Ishikawa (cell line): Measurements from ENCODE around the gene FBL.

Source experiments
- CEBPB ChIP-seq: IDR thresholded peaks from 2 replicates; pipeline ENCODE4 v1.6.1; 2012
- CREB1 ChIP-seq: IDR thresholded peaks from 2 replicates; pipeline ENCODE4 v1.6.1; 2012; ENCODE audit warnings: low read depth
- EGR1 ChIP-seq: IDR thresholded peaks from 2 replicates; pipeline ENCODE4 v1.6.1; 2012
- EP300 ChIP-seq: IDR thresholded peaks from 2 replicates; pipeline ENCODE4 v1.6.1; 2012; ENCODE audit warnings: borderline replicate concordance
- FOXM1 ChIP-seq: IDR thresholded peaks from 2 replicates; pipeline ENCODE4 v1.6.1; 2012; ENCODE audit warnings: low read depth, borderline replicate concordance
- NFIC ChIP-seq: IDR thresholded peaks from 2 replicates; pipeline ENCODE4 v1.6.1; 2012
- RAD21 ChIP-seq: IDR thresholded peaks from 2 replicates; pipeline ENCODE4 v1.6.1; 2012; ENCODE audit warnings: low read depth
- REST ChIP-seq: IDR thresholded peaks from 2 replicates; pipeline ENCODE4 v1.6.1; 2012; ENCODE audit warnings: low read depth, mild to moderate bottlenecking
- TAF1 ChIP-seq: IDR thresholded peaks from 2 replicates; pipeline ENCODE4 v1.6.1; 2012; ENCODE audit warnings: low read depth, mild to moderate bottlenecking
- TCF12 ChIP-seq: IDR thresholded peaks from 2 replicates; pipeline ENCODE4 v1.6.1; 2012; ENCODE audit warnings: low read depth
- USF1 ChIP-seq: IDR thresholded peaks from 2 replicates; pipeline ENCODE4 v1.6.1; 2012
- YY1 ChIP-seq: IDR thresholded peaks from 2 replicates; pipeline ENCODE4 v1.6.1; 2012; ENCODE audit warnings: low read depth
- ZBTB7A ChIP-seq: IDR thresholded peaks from 2 replicates; pipeline ENCODE4 v1.6.1; 2012; ENCODE audit warnings: low read depth
- TF ChIP-seq, protein P1 (sequence below): IDR thresholded peaks from 2 replicates; pipeline ENCODE4 v1.6.1; 2012

Gene FBL

DNA sequence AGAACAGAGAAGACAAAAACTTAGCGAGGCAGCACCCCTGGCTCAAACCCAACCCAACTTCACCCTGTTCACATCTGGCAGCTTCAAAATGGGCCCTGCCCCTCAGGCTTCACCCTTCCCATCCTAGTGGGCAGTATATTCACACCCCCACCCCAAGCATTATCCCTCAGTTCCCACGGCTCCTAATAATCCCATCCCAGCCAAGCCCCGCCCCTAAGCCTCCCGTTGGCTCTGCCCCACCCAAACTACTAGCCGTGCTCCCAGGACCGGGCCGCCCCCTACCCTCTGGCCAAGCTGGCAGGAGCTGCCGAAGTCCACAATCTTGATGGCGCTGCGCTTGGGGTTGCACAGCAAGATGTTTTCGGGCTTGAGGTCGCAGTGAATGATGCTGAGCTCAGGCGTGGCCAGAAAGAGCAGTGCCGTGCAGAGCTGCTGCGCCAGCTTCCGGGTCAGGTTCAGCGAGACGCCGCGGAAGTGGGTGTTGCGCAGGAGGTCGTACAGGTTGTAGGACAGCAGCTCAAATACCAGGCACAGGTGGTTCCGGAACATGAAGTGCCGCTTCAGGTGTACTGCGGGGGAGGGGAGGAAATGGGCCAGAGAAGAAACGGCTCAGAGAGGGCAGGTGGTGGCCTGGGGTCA, 18.0 kb downstream of the FBL start:
- TF ChIP-seq FOXM1 = no peak
- TF ChIP-seq EP300 = no peak
- TF ChIP-seq, protein P1, sequence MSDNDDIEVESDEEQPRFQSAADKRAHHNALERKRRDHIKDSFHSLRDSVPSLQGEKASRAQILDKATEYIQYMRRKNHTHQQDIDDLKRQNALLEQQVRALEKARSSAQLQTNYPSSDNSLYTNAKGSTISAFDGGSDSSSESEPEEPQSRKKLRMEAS = no peak
- TF ChIP-seq YY1 = no peak
- no peak for TF ChIP-seq TCF12
- no peak for TF ChIP-seq NFIC
- TF ChIP-seq REST = no peak
- no peak for TF ChIP-seq CEBPB
- TF ChIP-seq RAD21 = no peak
- no peak for TF ChIP-seq ZBTB7A

GRCh38 chr19:39827216-39827615, 19.0 kb downstream of the FBL start:
- TF ChIP-seq NFIC (no peak), ZBTB7A (no peak), TAF1 (no peak)

DNA sequence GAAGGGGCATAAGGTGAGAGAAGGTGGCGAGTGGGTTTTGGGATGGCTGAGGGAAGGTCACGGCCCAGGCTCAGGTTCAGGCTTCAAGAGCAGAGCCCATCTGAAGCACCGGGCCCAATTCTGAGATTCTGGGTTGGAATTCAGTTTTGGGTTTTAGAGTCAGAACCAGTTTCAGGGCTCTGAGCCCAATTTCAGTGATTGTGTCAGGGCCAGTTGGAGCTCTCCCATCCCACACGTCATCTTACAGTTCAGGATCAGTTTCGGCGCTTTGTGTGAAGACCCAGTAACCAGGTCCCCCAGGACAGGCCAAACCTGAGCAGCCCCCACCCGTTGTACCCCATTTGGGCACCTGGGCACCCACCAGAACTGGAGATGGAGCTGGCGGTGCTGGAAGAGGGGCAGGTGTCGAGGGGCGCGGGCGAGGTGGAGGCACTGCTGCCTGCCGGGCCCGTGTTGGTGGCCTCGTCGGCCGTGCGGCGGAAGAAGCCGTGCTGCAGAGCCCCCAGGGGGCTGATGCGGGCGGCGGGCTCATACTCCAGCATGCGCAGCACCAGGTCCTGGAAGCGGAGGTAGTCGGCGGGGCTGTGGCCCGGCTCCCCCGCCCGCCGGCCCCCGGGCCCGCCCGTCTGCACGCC, 19.8 kb downstream of the FBL start:
- TF ChIP-seq CREB1 = no peak
- TF ChIP-seq TAF1 = no peak
- TF ChIP-seq NFIC = no peak
- TF ChIP-seq FOXM1 = no peak
- TF ChIP-seq EGR1 = no peak
- no peak for TF ChIP-seq ZBTB7A
- TF ChIP-seq EP300 = no peak
- TF ChIP-seq TCF12 = no peak
- TF ChIP-seq REST = no peak

- TF ChIP-seq CEBPB (no peak), EGR1 (no peak), YY1 (no peak), NFIC (no peak), CREB1 (no peak), FOXM1 (no peak), REST (no peak), USF1 (no peak), EP300 (no peak), ZBTB7A (no peak), TAF1 (no peak)
These were observed 20.6 kb downstream of the FBL start for GRCh38 chr19:39825531-39826076.

- no peak for TF ChIP-seq NFIC
These were observed 21.1 kb downstream of the FBL start for GRCh38 chr19:39825093-39825463.
